Measurements from ENCODE around the gene APOL1.
A peak's percentile ranks its signal among the peaks of the same experiment; 100 is the strongest.
"Not testable (repeated sequence)": the region's sequence is repeated elsewhere in the genome, so short reads cannot be mapped to it uniquely, and the experiment has no call there.

APOL1 gene

GRCh38 chr22:36252754-36253522 lies at the start of gene APOL1:
APOL1 (plus strand) TSS chr22:36253133; CDS start chr22:36254956, 1,823 bp downstream.
- peak; percentile 28 for FAIRE-seq
- no peak for DNase-seq (ENCODE audit: insufficient read length, low spot score)

- not testable (repeated sequence) for DNase-seq (ENCODE audit: insufficient read length, low spot score); FAIRE-seq
Observed at GRCh38 chr22:36203441-36203840, 49.5 kb upstream of the APOL1 start.

GRCh38 chr22:36204001-36204631 lies 48.8 kb upstream of the APOL1 start:
- DNase-seq (ENCODE audit: insufficient read length, low spot score) (no peak), FAIRE-seq (no peak)

GRCh38 chr22:36204632-36205015 lies 48.3 kb upstream of the APOL1 start:
- no peak for DNase-seq (ENCODE audit: insufficient read length, low spot score)
- no peak for FAIRE-seq

GRCh38 chr22:36205573-36205972 lies 47.4 kb upstream of the APOL1 start:
- not testable (repeated sequence) for DNase-seq (ENCODE audit: insufficient read length, low spot score); FAIRE-seq

GRCh38 chr22:36206255-36206654 lies 46.7 kb upstream of the APOL1 start:
- DNase-seq (ENCODE audit: insufficient read length, low spot score), result no peak
- no peak for FAIRE-seq

- no peak for FAIRE-seq
Observed at GRCh38 chr22:36208162-36208765, 44.7 kb upstream of the APOL1 start.

GRCh38 chr22:36208914-36209313 lies 44.0 kb upstream of the APOL1 start:
- FAIRE-seq, result no peak

More at GRCh38 chr22:36208162-36208765, 44.7 kb upstream of the APOL1 start:
- DNase-seq (ENCODE audit: insufficient read length, low spot score), result no peak

GRCh38 chr22:36209488-36209908 lies 43.4 kb upstream of the APOL1 start:
- not testable (repeated sequence) for DNase-seq (ENCODE audit: insufficient read length, low spot score); FAIRE-seq

More at GRCh38 chr22:36208914-36209313, 44.0 kb upstream of the APOL1 start:
- DNase-seq (ENCODE audit: insufficient read length, low spot score), result no peak

- DNase-seq (ENCODE audit: insufficient read length, low spot score) (no peak), FAIRE-seq (no peak)
Observed at GRCh38 chr22:36210224-36210623, 42.7 kb upstream of the APOL1 start.

GRCh38 chr22:36211237-36211861 lies 41.6 kb upstream of the APOL1 start:
- FAIRE-seq (no peak), DNase-seq (ENCODE audit: insufficient read length, low spot score) (no peak)

GRCh38 chr22:36212901-36213300 lies 40.0 kb upstream of the APOL1 start:
- FAIRE-seq (no peak), DNase-seq (ENCODE audit: insufficient read length, low spot score) (no peak)

- FAIRE-seq (no peak), DNase-seq (ENCODE audit: insufficient read length, low spot score) (no peak)
Observed at GRCh38 chr22:36213586-36213985, 39.3 kb upstream of the APOL1 start.

- DNase-seq (ENCODE audit: insufficient read length, low spot score), result no peak
- FAIRE-seq, result no peak
Observed at GRCh38 chr22:36215981-36216380, 37.0 kb upstream of the APOL1 start.

GRCh38 chr22:36218648-36219193 lies 34.2 kb upstream of the APOL1 start:
- no peak for FAIRE-seq
- DNase-seq (ENCODE audit: insufficient read length, low spot score), result no peak

- no peak for FAIRE-seq
- no peak for DNase-seq (ENCODE audit: insufficient read length, low spot score)
Observed at GRCh38 chr22:36220451-36220921, 32.4 kb upstream of the APOL1 start.

GRCh38 chr22:36221799-36222751 lies 30.9 kb upstream of the APOL1 start:
- DNase-seq (ENCODE audit: insufficient read length, low spot score) (peak; percentile 14), FAIRE-seq (no peak)

GRCh38 chr22:36222887-36223450 lies 30.0 kb upstream of the APOL1 start:
- DNase-seq (ENCODE audit: insufficient read length, low spot score) (no peak), FAIRE-seq (no peak)

- DNase-seq (ENCODE audit: insufficient read length, low spot score), result no peak
- FAIRE-seq, result no peak
Observed at GRCh38 chr22:36223504-36223903, 29.4 kb upstream of the APOL1 start.

Measured in HTR-8/SVneo (cell line).